HG03196 (cell line): ENCODE data around the gene HOXD1.

ENCODE experiments used
- ATAC-seq: cut with Tn5 transposase; IDR thresholded peaks from one replicate; pipeline ENCODE4 v1.9.1; 2021; ENCODE audit not compliant: unreplicated experiment

Gene HOXD1

GRCh38 chr2:176178757-176179295, 9.6 kb upstream of the HOXD1 start:
- ATAC-seq: no peak

DNA sequence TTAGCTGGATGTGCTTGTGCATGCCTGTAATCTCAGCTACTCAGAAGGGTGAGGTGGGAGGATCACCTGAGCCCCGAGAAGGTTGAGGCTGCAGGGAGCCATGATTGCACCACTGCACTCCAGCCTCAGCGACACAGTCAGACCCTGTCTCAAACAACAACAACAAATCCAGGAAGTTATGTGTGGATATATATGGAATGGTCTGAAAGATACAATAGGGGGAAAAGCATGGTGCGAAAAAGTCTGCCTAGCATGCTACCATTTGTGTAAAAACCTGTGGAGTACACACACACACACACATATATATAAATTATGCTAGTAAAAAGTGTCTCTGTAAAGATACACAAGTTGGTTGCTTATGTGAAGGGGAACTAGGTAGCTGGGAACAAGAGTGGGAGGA, 6.9 kb upstream of the HOXD1 start:
- ATAC-seq: no peak

DNA sequence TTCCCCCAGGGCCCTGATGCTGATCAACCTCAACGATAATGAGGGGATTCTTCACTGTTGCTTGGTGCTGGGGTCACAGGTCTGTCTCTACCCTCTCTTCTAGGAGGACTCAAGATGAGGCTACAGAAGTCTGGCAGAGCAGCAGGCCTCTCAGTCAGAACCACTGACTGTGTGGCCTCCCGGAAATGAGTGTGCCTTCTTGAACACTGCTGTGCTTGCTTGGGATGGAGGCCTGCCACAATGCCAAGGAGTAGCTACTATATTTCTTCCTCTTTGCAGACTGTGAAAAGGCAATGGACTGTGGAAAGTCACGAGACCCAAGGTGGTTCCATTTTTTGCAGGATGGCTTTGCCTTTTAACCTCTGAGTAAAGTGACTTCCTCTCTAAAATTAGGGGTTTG, 5.8 kb upstream of the HOXD1 start:
- ATAC-seq: no peak

DNA sequence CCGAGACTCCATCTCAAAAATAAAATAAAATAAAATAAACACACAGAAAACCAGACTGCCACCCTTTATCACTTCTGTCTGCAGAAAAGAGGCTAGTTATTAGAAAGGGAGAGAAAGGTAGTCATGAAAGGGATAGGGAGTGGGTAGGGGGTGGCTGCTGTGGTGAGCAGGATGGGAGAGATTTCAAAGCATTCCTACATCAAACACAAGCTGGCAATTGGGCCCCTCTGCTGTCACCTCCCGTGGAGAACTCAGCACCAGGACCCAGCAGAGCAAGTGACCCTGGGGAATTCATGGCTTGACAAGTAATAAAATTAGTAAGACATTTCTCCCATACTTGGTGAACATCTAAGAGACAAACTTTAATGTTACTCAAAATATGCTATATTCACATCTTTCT, 3.7 kb upstream of the HOXD1 start:
- no peak for ATAC-seq

DNA sequence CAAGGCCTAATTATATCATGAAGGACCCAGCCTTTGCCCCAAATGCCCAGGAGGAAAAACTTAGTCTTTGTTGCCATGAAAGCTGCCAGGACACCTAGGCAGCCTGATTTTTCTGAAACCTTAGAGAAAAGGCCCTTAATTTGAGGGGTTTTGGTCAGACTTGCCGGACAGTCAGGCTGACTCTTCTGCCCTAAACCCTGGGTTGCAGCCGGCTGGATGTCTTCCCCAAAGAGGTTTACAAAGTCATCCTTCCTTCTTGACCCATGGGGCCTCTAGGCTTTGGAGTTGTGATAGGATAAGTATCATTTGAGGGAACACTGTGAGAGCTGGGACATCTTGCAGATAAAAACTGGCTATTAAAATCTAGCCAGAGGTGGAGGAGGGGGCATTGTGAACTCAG, 2.4 kb upstream of the HOXD1 start:
- no peak for ATAC-seq

GRCh38 chr2:176187200-176187898, 1.1 kb upstream of the HOXD1 start:
- no peak for ATAC-seq

DNA sequence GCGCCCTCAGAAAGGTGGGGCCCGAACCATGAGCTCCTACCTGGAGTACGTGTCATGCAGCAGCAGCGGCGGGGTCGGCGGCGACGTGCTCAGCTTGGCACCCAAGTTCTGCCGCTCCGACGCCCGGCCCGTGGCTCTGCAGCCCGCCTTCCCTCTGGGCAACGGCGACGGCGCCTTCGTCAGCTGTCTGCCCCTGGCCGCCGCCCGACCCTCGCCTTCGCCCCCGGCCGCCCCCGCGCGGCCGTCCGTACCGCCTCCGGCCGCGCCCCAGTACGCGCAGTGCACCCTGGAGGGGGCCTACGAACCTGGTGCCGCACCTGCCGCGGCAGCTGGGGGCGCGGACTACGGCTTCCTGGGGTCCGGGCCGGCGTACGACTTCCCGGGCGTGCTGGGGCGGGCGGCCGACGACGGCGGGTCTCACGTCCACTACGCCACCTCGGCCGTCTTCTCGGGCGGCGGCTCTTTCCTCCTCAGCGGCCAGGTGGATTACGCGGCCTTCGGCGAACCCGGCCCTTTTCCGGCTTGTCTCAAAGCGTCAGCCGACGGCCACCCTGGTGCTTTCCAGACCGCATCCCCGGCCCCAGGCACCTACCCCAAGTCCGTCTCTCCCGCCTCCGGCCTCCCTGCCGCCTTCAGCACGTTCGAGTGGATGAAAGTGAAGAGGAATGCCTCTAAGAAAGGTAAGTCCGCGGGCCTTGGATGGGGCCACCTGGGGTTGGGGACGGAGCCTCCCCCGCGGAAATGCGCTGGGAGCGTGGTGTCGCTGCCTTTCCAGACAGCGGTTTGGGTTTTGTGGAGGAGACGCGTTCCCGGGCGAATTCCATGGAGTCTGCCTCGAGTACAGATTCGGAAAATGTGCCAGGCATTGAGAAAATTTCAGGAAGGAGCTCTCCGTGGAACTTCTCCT, 559 bp downstream of the HOXD1 start:
- no peak for ATAC-seq

- ATAC-seq: no peak
Measured at GRCh38 chr2:176189681-176190641, 1.5 kb downstream of the HOXD1 start.

- no peak for ATAC-seq
Measured at GRCh38 chr2:176192351-176192750, 3.9 kb downstream of the HOXD1 start.

GRCh38 chr2:176193048-176193447, 4.6 kb downstream of the HOXD1 start:
- no peak for ATAC-seq

DNA sequence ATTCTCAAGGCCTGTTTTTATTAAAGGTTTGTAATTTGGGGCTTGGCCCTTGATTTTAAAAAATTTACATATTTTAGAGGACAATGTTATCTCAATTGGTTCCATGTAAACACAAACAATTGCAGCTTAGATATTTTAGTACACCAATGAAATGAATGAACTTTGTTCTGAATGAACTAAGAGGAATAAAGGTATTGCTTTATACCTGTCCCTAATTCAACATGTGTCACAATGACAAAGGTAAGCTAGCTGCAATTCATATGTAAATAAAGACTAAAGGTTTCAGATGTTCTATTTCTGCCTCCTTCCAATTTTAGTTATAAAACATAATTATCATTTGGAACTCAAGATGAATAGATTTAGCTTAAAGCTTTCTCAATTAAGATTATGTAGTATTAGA, 11.4 kb downstream of the HOXD1 start:
- ATAC-seq: no peak

GRCh38 chr2:176200971-176201370, 12.5 kb downstream of the HOXD1 start:
- ATAC-seq: no peak

- no peak for ATAC-seq
Measured at GRCh38 chr2:176202491-176202890, 14.0 kb downstream of the HOXD1 start.

DNA sequence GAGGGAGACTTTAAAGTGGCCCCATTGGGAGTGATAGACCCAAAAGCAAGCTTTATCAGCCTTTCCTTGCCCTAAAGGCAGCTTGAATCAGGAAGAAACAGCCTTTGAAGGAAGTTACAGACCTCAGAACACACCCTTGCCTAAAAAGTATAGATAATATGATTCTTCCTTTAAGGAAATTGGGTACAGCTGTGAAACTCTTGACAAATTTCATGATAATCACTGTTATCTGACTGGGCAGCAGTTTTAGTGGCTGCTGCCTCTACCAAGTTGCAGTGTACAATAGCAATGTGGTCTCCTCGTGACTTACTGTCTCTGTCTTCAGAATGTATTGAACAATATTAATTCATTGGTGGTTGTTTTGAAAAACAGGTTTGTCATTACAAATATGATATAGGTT, 16.7 kb downstream of the HOXD1 start:
- ATAC-seq: no peak

GRCh38 chr2:176206136-176206535, 17.7 kb downstream of the HOXD1 start:
- ATAC-seq: no peak

DNA sequence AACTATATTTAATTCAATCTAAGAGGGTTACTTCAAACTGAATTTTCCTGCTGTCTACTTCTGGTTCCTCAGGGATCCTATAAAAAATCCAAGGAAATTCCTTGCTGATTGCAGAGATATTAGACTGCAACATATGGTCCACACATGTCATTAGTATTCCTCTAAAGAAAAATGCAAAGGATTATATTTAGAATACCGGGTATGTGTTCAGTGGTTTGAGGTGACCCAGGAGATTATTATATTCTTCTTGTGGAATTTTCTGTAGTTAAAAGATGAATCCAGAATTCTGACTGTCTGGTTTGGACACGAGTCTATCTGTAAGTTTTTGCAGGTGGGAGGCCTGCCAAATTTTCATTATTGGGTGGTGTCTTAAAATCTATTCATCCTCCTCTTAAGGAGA, 18.2 kb downstream of the HOXD1 start:
- no peak for ATAC-seq

DNA sequence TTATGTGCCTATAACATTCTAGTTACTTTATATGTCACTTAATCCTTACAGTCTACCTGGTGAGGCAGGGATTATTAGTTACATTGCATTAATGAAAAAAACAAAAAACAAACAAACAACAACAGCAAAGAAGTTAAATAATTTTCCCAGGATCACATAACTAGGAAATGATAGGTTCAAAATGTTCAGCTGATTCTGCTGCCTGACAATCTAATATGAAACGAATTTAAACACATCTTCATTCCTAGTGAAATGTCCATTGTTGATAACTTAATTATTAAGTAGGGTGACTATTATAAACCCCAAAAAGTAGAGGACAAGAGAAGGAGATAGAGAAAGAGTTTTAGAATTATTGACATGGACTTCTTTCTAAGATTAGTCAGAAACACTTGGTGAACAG, 22.6 kb downstream of the HOXD1 start:
- ATAC-seq: no peak

GRCh38 chr2:176212276-176212675, 23.8 kb downstream of the HOXD1 start:
- ATAC-seq: no peak

- no peak for ATAC-seq
Measured at GRCh38 chr2:176213406-176213805, 24.9 kb downstream of the HOXD1 start.

DNA sequence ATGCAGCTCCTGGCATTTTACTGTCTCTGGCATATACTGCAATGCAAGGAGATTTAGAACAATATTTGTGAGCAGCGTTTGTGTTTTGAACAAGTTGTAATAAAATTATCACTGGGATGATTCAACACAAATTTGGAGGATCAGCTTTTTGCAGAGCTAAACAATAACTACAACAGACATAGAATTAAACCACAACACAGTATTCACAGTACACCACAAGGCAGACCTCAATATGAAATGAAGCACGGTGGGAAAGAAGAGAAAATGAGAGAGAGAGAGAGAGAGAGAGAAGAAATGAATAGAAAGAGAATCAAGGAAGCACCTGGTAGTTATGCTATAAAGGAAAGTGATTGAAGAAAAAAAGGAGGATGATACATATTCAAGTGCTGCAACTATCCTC, 39.4 kb downstream of the HOXD1 start:
- ATAC-seq: no peak

DNA sequence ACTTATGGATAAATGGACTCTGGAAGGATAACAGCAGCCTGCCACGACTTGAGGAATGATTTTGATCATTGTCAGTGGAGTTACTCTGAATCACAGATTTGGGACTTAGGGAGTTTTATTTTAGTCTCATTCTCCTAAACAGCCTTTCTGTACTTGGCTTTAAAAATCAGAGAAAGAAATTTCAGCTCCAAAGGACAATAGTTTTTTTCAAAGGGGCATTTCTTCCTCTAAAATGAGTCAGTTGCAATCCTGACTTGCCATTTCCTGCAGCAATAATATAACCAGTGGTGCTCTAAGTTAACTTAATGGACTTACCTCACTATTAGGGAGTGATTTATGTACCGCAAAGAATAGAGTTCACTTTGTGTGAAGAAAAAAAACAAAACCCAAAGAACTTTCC, 45.7 kb downstream of the HOXD1 start:
- ATAC-seq: no peak
